IMR-90 (cell line): ENCODE data around the gene ZEB2. TPM values are rescaled to one million over a fixed set of nuclear protein-coding genes. Genes with fewer than 3 reads are reported as not detected.

Source experiments
- ATAC-seq: fragments of 200-7000 bp; cut with Tn5 transposase; 2 replicates; pipeline ENCODE4 v1.9.1; 2020; ENCODE audit warnings: low read depth, mild to moderate bottlenecking, moderate library complexity
- BruUV-seq: library from RNA; stranded (reverse); fragments of 400-500 nt; replicated peaks from 2 replicates; lab custom pipeline; 2021; lab: Mats Ljungman, UMichigan
- CTCF ChIA-PET: fragments of 300-600 bp; formaldehyde crosslinking; extraction: SDS; loops from one replicate; lab custom pipeline; 2021; ENCODE audit warnings: antibody characterized with exemption; lab: Yijun Ruan, JAX
- POLR2A ChIA-PET: fragments of 300-600 bp; sonication (Branson Sonifier 250); formaldehyde crosslinking; loops from one replicate; lab custom pipeline; 2022; ENCODE audit warnings: antibody characterized with exemption; ENCODE audit not compliant: unreplicated experiment; lab: Charles Lee
- DNase-seq: peaks from one replicate; pipeline ENCODE4 v3.0.0; 2013
- H2AFZ ChIP-seq: replicated peaks from 2 replicates; pipeline ENCODE3; 2013; ENCODE audit warnings: low read length, mild to moderate bottlenecking; ENCODE audit not compliant: poor library complexity
- H2AK5ac ChIP-seq: 2 replicates; pipeline ENCODE4 v1.6.1; 2013; ENCODE audit warnings: low read depth, low read length, inconsistent platforms
- H2AK9ac ChIP-seq: replicated peaks from 2 replicates; pipeline ENCODE3; 2013; ENCODE audit warnings: mild to moderate bottlenecking, low read depth, low read length, moderate library complexity; ENCODE audit not compliant: poor library complexity
- H2BK120ac ChIP-seq: 2 replicates; pipeline ENCODE4 v1.6.1; 2013; ENCODE audit warnings: low read depth, low read length, inconsistent platforms
- H2BK15ac ChIP-seq: 3 replicates; pipeline ENCODE4 v1.6.1; 2013; ENCODE audit warnings: low read depth, low read length, inconsistent platforms
- H2BK20ac ChIP-seq: 2 replicates; pipeline ENCODE4 v1.6.1; 2013; ENCODE audit warnings: low read depth, mild to moderate bottlenecking, inconsistent platforms, low read length, moderate library complexity
- H2BK5ac ChIP-seq: 2 replicates; pipeline ENCODE4 v1.6.1; 2013; ENCODE audit warnings: mild to moderate bottlenecking, low read depth, low read length, inconsistent platforms; ENCODE audit not compliant: poor library complexity, severe bottlenecking
- H3K14ac ChIP-seq: replicated peaks from 2 replicates; pipeline ENCODE4 v1.6.1; 2013; ENCODE audit warnings: low read depth, low read length, inconsistent platforms
- H3K18ac ChIP-seq: 2 replicates; pipeline ENCODE4 v1.6.1; 2013; ENCODE audit warnings: low read depth, low read length, control low read depth
- H3K23ac ChIP-seq: 2 replicates; pipeline ENCODE4 v1.6.1; 2013; ENCODE audit warnings: low read depth, low read length, inconsistent platforms
- H3K27ac ChIP-seq: 2 replicates; pipeline ENCODE4 v1.5.1; 2013; ENCODE audit warnings: mild to moderate bottlenecking, control low read depth, low read length; ENCODE audit not compliant: insufficient read depth
- H3K27me3 ChIP-seq: 2 replicates; pipeline ENCODE4 v1.6.1; 2013; ENCODE audit warnings: low read length; ENCODE audit not compliant: control insufficient read depth, insufficient read depth
- H3K36me3 ChIP-seq: 2 replicates; pipeline ENCODE4 v1.6.1; 2013; ENCODE audit warnings: low read length, mixed read lengths; ENCODE audit not compliant: control insufficient read depth, insufficient read depth
- H3K4ac ChIP-seq: 2 replicates; pipeline ENCODE4 v1.6.1; 2013; ENCODE audit warnings: low read depth, low read length, inconsistent platforms
- H3K4me1 ChIP-seq: 2 replicates; pipeline ENCODE4 v1.6.1; 2013; ENCODE audit warnings: low read length, mixed read lengths; ENCODE audit not compliant: control insufficient read depth, insufficient read depth
- H3K4me2 ChIP-seq: 2 replicates; pipeline ENCODE4 v1.6.1; 2013; ENCODE audit warnings: low read depth, mild to moderate bottlenecking, control low read depth, low read length, moderate library complexity
- H3K4me3 ChIP-seq: 2 replicates; pipeline ENCODE4 v1.5.1; 2013; ENCODE audit warnings: low read depth, mild to moderate bottlenecking, control low read depth, low read length, moderate library complexity; ENCODE audit not compliant: insufficient read depth
- H3K56ac ChIP-seq: 2 replicates; pipeline ENCODE4 v1.6.1; 2013; ENCODE audit warnings: low read length, inconsistent platforms; ENCODE audit not compliant: insufficient read depth; ENCODE audit errors: extremely low read depth
- H3K79me1 ChIP-seq, 2 experiments: 2 replicates each; pipeline ENCODE4 v1.6.1; 2013; ENCODE audit warnings: low read length in 2 of 2, inconsistent platforms in 1 of 2, low read depth in 1 of 2
- H3K9ac ChIP-seq: 2 replicates; pipeline ENCODE4 v1.6.1; 2013; ENCODE audit warnings: low read depth, low read length, control low read depth
- H3K9me1 ChIP-seq: 2 replicates; pipeline ENCODE4 v1.6.1; 2013; ENCODE audit warnings: low read length, inconsistent platforms; ENCODE audit not compliant: insufficient read depth
- H3K9me3 ChIP-seq: 2 replicates; pipeline ENCODE4 v1.6.1; 2013; ENCODE audit warnings: low read length; ENCODE audit not compliant: control insufficient read depth, insufficient read depth
- H4K20me1 ChIP-seq: 2 replicates; pipeline ENCODE4 v1.6.1; 2013; ENCODE audit warnings: low read length, inconsistent platforms; ENCODE audit not compliant: insufficient read depth
- H4K5ac ChIP-seq: 2 replicates; pipeline ENCODE4 v1.6.1; 2013; ENCODE audit warnings: mild to moderate bottlenecking, low read depth, low read length, control low read depth
- H4K8ac ChIP-seq, 2 experiments: 2 replicates each; pipeline ENCODE4 v1.6.1; 2013; ENCODE audit warnings: low read depth in 2 of 2, low read length in 2 of 2, control low read depth in 1 of 2, inconsistent platforms in 1 of 2
- H4K91ac ChIP-seq: 2 replicates; pipeline ENCODE4 v1.6.1; 2013; ENCODE audit warnings: low read depth, low read length, inconsistent platforms; ENCODE audit not compliant: insufficient read depth
- CEBPB ChIP-seq: IDR thresholded peaks from 2 replicates; pipeline ENCODE4 v1.6.1; 2012; ENCODE audit warnings: low read depth, low read length, improper control_type of control experiment
- MAZ ChIP-seq: IDR thresholded peaks from 2 replicates; pipeline ENCODE4 v1.6.1; 2012; ENCODE audit warnings: low read depth, mild to moderate bottlenecking, low read length, improper control_type of control experiment, moderate library complexity, borderline replicate concordance
- MXI1 ChIP-seq: IDR thresholded peaks from 2 replicates; pipeline ENCODE4 v1.6.1; 2012; ENCODE audit warnings: low read depth, mild to moderate bottlenecking, low read length, moderate library complexity, borderline replicate concordance
- RAD21 ChIP-seq: IDR thresholded peaks from 2 replicates; pipeline ENCODE4 v1.6.1; 2012; ENCODE audit warnings: low read length, improper control_type of control experiment
- RCOR1 ChIP-seq: IDR thresholded peaks from 2 replicates; pipeline ENCODE4 v1.6.1; 2012; ENCODE audit warnings: mild to moderate bottlenecking, low read length, improper control_type of control experiment; ENCODE audit not compliant: insufficient replicate concordance
- WGBS, 2 experiments: methylation state at CpG; one replicate each; pipeline versions ENCODE4 v1.1.5 to v1.1.7; 2013; ENCODE audit warnings: missing lambda C conversion rate in 2 of 2; ENCODE audit not compliant: insufficient read length in 1 of 2; ENCODE audit errors: extremely low coverage in 2 of 2; 5-methylcytosine and 5-hydroxymethylcytosine counted together
- dilution Hi-C: fragments of 300-500 bp; cut with HindIII; formaldehyde crosslinking; loops from one replicate; pipeline ENCODE4 v1.14.3; 2018; ENCODE audit warnings: low sequenced_read_pairs; ENCODE audit not compliant: unreplicated experiment
- in situ Hi-C: fragments of 300-500 bp; cut with MboI; formaldehyde crosslinking; loops from 3 replicates; pipeline ENCODE4 v1.14.3; 2019; ENCODE audit warnings: low sequenced_read_pairs, inconsistent platforms, mixed read lengths
- intact Hi-C: fragments of 100-400 bp; cut with micrococcal nuclease; formaldehyde crosslinking; loops from 2 replicates; pipeline ENCODE4 v1.10.0; 2022
- polyA plus RNA-seq, 3 experiments: library from polyadenylated mRNA; depleted of rRNA; stranded (reverse); fragments of >200 nt; gene quantifications; 2 replicates each; pipeline ENCODE4 v1.2.3, GENCODE V29; 2012; ENCODE audit warnings: low replicate concordance in 1 of 3
- total RNA-seq: library from RNA; depleted of rRNA; stranded (reverse); fragments of >200 nt; gene quantifications from 2 replicates; pipeline ENCODE4 v1.2.3, GENCODE V29; 2012

ZEB2 gene
- total and polyA plus RNA-seq, 2 of the 4 experiments (the other 2 are of a cell fraction): 22.4 to 50.9 TPM

DNA sequence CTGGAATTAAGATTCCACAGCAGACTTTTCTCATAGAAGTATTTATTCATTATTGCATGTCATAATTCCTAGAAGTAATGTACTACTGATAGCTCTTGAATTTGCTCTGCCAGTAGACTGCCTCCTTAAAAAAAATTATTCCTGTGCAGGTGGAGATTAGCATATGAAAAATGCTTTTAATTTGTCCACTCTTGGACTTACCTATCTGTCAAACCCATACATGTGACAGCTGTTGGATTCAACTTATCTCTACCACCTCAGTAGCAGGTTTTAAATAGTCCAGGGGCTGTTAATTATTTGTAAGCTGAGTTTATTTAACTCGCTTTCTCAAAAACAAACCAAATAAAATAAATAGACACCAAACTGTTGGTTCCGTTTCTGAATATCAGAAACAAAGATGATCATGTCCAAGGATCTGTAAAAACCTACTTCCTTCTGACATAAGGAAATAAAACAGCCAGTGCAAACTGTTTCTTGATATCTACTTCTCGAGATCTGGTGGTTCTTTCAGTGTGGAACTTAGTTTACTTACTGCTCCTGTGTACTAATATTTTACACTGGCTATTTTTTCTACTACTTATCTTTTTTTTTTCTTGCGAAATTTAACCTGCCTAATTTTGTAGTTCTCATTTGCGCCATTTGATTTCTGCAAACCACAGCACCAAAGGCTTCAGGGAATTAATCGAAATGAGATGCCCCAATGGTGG, 44.2 kb downstream of the ZEB2 start:
- no TSS peak for BruUV-seq
- Histone ChIP-seq H3K27ac (no peak overlapping the region), H3K4ac (no peak overlapping the region), H3K9me1 (peaks cover 2% of the 10 kb centered on the region), H2BK120ac (no peak overlapping the region), H3K36me3 (peaks cover 9% of the 10 kb centered on the region; the same call in 1 of the 2 replicates), H2BK20ac (no peak overlapping the region), H3K18ac (peak overlapping the region; percentile 7; the same call in 1 of the 2 replicates), H2AK5ac (no peak overlapping the region; the same call in 1 of the 2 replicates), H3K4me3 (no peak overlapping the region), H4K5ac (no peak overlapping the region; the same call in 1 of the 2 replicates), H2AFZ (no peak overlapping the region), H3K23ac (no peak overlapping the region), H3K79me1 (peaks cover 28 to 58% of the 10 kb centered on the region in 2 experiments), H2BK5ac (no peak overlapping the region), H3K4me1 (peaks cover 20% of the 10 kb centered on the region), H3K9me3 (no peaks in the 10 kb centered on the region), H2AK9ac (no peak overlapping the region), H4K20me1 (peaks cover 27% of the 10 kb centered on the region; the same call in 1 of the 2 replicates), H4K8ac (no peak overlapping the region), H3K14ac (no peak overlapping the region), H4K91ac (no peak overlapping the region), H3K56ac (no peak overlapping the region), H3K4me2 (no peak overlapping the region), H2BK15ac (no peak overlapping the region), H3K27me3 (no peaks in the 10 kb centered on the region), H3K9ac (no peak overlapping the region)
- in situ Hi-C loops (no loop called here), intact Hi-C loops (no loop called here), dilution Hi-C loops (no loop called here)
- no peak for TF ChIP-seq RAD21
- no peak for TF ChIP-seq MAZ
- no peak for TF ChIP-seq MXI1
- no peak for TF ChIP-seq CEBPB
- no peak for TF ChIP-seq RCOR1
- no peak for ATAC-seq
- DNase-seq: no peak
- 100% methylated on average over 1 of the region's 6 CpGs; no CpG with 5 or more reads in 1 of the 2 experiments for WGBS, 2 experiments
- ChIA-PET CTCF (no interaction called here), POLR2A (no interaction called here)
